GM19328 (cell line): Measurements from ENCODE around the gene LRRTM4.
"Not testable (repeated sequence)": the region's sequence is repeated elsewhere in the genome, so short reads cannot be mapped to it uniquely, and the experiment has no call there.

ENCODE experiments used
- ATAC-seq: cut with Tn5 transposase; IDR thresholded peaks from one replicate; pipeline ENCODE4 v1.9.1; 2021; ENCODE audit warnings: mild to moderate bottlenecking, moderate library complexity; ENCODE audit not compliant: unreplicated experiment

Gene LRRTM4

DNA sequence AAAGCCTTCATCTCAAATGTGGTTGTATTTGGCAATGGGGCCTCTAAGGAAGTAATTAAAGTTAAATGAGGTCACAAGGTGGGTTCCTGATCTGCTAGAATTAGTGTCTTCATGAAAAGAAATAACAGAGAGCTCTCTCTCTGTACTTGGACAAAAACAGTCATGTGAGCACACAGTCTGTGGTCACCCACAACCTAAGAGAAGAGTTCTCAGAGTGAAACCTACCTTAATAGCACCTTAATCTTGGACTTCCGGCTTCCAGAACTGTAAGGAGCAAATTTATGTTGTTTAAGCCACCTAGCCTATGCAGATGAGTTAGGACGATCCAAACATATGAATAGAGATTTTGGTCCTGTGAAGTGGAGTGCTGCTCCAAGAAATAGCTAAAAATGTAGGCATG, 758.9 kb downstream of the LRRTM4 start:
- ATAC-seq: no peak

DNA sequence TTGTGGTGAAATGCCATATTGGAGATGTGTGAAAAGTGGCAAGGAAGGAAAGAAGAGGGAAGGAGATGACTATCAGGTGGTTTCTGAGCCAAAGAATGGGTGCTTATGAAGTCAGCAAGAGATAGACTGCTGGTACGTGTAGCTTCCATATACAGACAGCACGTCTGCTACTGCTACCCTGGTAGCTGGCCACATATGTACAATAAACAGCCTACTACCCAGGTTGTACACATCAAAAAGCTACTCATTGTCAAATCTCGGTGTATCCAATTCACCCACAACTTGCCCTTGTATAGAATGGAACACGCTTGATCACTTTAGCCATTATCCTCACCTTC, 761.8 kb downstream of the LRRTM4 start:
- no peak for ATAC-seq

DNA sequence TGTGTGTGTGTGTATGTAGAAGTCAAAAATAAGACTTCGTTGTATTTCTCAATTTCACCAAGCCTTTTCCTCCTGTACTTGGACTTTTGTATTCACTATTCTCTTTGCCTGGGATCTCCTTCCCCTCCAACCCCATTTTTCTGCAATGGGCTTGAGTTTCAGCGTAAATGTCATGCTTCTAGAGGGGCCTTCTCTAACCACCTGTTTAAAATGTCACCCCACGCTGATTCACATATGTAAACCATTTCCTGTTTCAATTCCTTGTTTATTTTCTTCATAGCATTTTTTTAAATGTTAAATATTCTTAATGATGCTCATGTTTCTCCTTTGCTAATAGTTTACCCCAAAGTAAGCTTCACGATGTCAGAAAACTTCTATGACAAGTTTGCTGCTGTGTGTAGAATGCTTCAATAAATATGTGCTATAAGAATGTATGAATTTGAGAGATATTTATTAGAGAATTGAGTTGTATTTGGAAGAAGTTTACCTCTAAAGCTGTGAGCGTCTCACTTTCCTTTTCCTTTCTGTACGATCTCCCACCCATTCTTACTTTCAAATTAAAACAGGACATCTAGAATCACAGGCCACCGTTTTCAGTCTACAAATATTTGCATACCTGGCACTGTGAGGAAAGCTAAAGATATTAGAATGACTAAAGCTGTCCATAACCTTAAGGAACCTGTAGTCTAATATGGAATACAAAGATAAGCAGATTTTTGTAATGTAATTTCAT, 762.4 kb downstream of the LRRTM4 start:
- no peak for ATAC-seq

DNA sequence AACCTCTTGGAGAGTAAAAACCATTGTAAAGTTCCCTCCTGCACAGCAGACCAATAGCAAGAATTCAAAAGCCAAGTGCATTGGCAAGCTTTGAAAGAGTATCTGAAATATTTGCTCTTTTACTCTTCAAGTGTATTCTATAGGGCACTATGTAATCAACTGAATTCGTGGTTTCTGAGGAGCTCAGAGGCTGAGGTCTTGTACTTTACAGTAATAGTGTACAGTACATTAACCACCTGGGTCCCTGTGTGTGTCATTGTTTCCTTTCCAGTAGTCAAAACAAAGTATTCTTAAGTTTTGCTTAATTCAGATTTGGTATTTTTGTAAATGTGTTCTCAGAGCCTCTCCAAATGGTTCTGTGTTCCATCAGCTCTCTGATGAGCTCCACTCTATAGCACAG, 769.7 kb downstream of the LRRTM4 start:
- no peak for ATAC-seq

DNA sequence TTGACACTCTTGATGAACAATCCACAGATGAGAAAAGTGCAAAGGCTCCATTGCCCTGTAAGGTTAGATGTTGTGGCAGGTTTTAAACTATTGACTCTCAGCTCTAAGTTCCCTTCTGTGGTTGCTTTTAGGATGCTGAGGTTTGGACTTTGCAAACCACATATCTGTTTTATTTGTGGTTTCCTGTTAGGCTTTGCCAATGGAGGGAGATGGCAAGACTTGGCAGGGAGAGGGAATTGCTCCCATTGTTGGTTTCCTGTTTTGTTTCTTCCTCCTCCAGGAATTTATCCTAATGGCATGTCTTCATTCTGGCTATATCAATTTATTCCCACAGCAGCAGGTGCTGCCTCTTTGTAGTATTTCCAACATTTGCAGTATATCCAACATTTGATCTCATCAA, 772.3 kb downstream of the LRRTM4 start:
- ATAC-seq: no peak

DNA sequence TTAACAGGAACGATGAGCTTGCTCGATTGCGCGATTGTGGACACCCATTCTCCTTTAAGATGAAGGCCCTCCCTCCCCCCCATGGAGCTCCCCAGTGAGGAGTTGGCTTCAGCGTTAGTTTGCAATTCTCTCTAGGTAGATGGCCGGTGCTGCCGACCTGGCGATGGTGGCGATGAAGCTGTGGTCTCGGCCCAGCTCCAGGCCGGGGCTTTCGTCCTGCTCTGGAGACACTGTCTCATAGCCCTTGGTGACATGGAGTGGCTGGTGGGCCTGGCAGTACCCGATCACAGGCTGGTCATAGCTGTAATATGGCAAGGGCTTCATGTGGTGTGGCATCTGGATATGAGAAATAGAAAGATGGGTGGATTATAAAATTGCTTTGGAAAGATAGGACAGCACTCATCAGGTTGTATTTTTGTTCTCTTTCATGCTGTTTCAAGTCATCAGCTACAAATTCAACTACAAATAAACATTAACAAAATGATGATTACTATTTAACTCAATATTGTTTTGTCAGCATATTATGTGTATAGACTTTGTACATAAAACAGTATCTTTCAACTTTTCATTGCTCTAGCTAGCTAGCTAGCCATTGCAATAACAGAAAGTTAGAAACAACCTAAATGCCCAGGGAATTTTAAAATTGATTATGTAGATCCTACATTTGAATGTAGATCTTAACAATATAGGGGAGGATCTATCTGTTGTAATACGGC, 773.4 kb downstream of the LRRTM4 start:
- no peak for ATAC-seq

DNA sequence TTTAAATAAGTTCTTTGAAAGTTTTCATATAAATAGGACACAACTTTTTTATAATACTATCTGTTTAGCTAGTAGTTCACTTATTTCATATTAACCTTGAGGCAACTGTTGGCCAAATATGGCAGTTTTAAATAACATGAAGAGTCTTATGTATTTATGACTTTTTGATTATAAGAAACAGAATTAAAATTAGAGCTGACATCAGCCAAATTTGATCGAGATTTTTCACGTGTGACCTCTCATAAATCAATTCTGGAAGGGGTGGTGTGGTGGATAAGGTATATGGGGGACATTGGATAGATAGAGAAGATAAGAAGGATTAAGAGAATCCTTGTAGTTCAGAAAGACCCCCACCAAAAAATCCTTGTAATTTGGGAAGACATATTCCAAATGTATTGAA, 776.6 kb downstream of the LRRTM4 start:
- no peak for ATAC-seq

DNA sequence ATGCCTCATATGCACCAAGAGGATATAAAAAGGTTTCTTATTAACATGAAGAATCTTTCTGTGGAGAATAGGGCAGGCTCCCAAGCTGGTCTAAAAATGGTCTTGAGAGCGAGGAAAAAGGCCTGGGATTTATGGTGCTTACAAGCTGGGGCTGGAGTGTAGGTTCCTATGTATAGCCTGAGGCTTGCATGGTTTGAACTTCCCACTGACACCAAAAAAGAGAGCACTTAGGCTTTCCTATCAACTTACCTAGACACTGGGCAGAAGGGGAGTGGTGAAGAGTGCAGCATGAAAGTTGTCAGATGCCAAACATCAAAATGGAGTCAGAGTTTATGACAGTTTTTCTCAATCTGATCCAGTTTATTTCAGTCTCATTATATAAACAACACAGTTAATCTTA, 784.6 kb downstream of the LRRTM4 start:
- no peak for ATAC-seq

DNA sequence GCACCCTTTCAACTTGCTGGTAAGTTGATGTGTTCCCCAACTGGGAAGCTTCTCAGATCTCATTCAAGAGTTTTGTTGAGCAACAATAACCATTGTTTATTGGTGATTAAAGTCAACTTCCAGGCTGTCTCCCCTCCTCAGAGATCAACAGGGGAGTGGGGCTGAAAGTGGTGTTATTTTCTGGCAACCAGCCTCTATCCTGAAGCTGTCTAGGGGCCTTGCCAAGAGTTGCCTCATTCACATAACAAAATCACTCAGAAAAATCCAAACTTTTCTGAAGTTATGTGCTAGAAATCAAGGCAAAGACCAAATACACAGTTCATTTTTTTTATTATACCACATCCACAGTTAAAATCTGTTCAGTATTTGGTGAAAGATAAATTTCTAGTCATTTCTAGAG, 788.4 kb downstream of the LRRTM4 start:
- ATAC-seq: no peak

DNA sequence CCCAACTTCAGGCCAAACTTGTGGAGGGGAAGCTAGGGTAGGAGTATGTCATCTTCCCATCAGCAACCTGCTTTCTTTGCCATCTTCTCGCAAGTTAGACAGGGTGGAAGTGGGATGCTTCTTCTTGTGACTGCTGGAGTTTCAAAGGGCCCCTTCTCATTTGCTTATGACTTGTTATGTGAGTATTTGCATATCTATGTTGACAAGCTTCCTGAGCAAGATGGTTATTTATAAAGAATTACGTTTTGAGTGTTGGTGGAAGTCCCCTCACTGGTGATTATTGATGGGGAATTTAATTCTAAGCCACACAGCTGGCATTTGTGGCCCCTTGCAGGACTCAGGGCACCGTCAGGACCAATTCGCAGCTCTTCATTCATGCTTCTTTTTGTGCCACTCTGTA, 791.0 kb downstream of the LRRTM4 start:
- no peak for ATAC-seq

DNA sequence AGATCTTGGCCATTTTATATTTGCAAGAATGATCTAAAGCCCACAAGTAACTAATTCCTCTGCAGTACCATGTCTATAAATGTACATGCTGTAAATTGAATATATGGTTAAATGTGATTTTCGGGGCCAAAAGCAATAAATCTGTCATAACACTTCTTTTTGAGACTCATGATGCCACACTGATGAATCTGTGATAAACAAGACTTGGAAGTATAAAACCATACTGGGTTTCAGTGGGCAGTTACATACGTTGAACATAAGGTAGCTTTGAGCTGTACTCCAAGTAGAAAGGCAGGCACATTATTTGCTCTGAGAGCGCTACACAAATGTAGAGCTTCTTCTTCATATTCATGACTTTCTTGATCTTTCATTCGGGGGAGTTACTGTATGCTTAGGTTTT, 792.2 kb downstream of the LRRTM4 start:
- ATAC-seq: no peak

DNA sequence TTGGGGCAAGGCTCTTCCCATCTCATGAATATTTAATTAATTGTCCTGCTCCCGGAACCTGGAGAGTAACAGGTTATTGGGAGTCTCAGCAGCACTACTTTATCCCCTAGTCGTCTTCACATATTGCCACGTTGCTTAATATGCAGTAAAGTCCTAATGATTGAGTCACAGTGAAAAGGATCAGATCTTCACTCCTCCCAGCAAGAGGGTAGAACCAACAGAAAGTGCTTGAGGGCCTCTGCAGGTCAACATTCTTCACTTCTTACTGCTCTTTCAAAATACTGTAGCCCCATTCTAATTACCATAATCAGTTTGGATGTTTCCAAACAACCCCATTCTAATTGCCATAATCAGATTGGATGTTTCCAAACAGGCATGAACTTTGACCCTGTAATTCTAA, 801.0 kb downstream of the LRRTM4 start:
- ATAC-seq: no peak

DNA sequence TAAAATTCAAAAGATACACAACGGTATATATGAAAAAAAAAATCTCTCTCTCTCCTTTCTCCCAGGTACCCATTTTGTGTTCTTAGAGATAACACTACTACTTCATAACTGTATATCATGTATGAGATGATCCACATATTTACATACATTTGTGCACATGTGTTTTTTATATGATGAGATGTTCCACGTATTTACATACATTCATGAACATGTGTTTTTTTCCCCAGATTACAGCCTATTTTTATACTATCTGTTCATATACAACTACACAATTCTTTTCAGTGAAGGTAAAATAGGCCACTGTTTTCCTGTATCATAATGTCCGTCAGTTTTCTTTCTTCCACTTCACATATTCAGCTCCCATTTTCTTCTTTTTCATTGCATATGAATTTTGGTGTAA, 808.9 kb downstream of the LRRTM4 start:
- ATAC-seq: no peak

DNA sequence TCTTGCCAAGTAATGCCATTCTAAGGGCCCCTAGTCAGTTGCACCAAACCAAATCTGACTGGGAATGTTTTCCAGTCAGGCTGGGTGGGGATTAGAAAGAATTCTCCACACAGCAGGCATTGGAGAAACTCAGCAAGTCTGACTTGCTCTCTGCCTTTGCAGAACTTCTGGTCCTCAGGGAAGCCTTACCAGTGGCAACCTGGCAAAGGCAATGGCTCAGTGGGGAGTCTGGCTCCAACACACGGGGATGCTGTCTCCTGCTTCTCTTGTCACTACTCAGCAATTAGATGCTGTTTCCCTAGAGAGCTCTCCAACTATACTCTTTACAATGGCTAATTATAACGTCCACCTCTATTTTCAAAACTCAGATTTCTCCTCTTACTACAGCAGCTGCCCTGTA, 810.7 kb downstream of the LRRTM4 start:
- ATAC-seq: no peak

DNA sequence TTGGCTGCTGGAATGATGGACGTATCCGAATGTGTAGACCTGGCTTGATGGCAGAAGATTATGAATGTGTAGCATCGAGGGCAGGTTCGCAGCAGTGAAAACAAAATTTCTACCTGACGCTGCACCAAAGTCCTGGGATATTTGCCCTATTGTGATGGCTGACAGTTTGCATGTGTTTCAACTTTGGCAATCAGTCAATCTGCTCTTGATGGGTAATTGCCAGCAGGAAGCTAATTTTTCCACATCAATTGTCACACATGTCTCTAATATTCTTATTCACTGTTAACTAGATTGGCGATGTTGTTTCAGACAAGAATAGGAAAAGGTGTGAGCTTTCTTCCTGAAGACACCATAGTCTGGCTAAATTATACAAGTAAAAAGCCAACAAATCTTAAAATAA, 821.3 kb downstream of the LRRTM4 start:
- no peak for ATAC-seq

DNA sequence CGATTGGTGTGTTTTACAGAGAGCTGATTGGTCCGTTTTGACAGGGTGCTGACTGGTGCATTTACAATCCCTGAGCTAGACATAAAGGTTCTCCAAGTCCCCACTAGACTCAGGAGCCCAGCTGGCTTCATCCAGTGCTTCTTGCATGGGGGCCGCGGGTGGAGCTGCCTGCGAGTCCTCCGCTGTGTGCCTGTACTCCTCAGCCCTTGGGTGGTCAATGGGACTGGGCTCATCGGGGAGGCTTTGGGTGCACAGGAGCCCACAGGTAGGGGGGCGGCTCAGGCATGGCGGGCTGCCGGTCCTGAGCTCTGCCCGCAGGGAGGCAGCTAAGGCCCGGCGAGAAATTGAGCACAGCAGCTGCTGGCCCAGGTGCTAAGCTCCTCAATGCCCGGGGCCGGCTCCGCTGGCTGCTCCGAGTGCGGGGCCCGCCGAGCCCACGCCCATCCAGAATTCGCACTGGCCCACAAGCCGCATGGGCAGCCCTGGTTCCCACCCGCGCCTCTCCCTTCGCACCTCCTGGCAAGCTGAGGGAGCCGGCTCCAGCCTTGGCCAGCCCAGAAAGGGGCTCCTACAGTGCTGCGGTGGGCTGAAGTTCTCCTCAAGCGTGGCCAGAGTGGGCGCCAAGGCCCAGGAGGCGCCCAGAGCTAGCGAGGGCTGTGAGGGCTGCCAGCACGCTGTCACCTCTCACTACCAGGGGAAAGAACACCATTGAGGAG, 824.0 kb downstream of the LRRTM4 start:
- ATAC-seq: not testable (repeated sequence)
